HG03103 (cell line): Measurements from ENCODE around the gene CD9.
"Not testable (repeated sequence)": the region's sequence is repeated elsewhere in the genome, so short reads cannot be mapped to it uniquely, and the experiment has no call there.

Source experiments
- ATAC-seq: cut with Tn5 transposase; IDR thresholded peaks from one replicate; pipeline ENCODE4 v1.9.1; 2021; ENCODE audit warnings: low read depth; ENCODE audit not compliant: unreplicated experiment

CD9 gene

GRCh38 chr12:6198556-6198955 lies 1.6 kb upstream of the CD9 start:
- no peak for ATAC-seq

GRCh38 chr12:6198985-6199530 lies 1.1 kb upstream of the CD9 start:
- no peak for ATAC-seq

- no peak for ATAC-seq
Measured at GRCh38 chr12:6199531-6200255, 507 bp upstream of the CD9 start.

- no peak for ATAC-seq
Measured at GRCh38 chr12:6201213-6201608, 1.0 kb downstream of the CD9 start.

- no peak for ATAC-seq
Measured at GRCh38 chr12:6201826-6202225, 1.6 kb downstream of the CD9 start.

- no peak for ATAC-seq
Measured at GRCh38 chr12:6202304-6202703, 2.1 kb downstream of the CD9 start.

GRCh38 chr12:6202846-6203245 lies 2.6 kb downstream of the CD9 start:
- ATAC-seq: no peak

GRCh38 chr12:6203601-6204000 lies 3.4 kb downstream of the CD9 start:
- no peak for ATAC-seq

GRCh38 chr12:6204533-6205143 lies 4.4 kb downstream of the CD9 start:
- no peak for ATAC-seq

- no peak for ATAC-seq
Measured at GRCh38 chr12:6205144-6205539, 4.9 kb downstream of the CD9 start.

GRCh38 chr12:6205761-6206160 lies 5.6 kb downstream of the CD9 start:
- ATAC-seq: no peak

GRCh38 chr12:6206327-6206726 lies 6.1 kb downstream of the CD9 start:
- ATAC-seq: no peak

- ATAC-seq: no peak
Measured at GRCh38 chr12:6207259-6207925, 7.2 kb downstream of the CD9 start.

- ATAC-seq: no peak
Measured at GRCh38 chr12:6208130-6208529, 7.9 kb downstream of the CD9 start.

- ATAC-seq: not testable (repeated sequence)
Measured at GRCh38 chr12:6209428-6209827, 9.2 kb downstream of the CD9 start.

- no peak for ATAC-seq
Measured at GRCh38 chr12:6211421-6211869, 11.2 kb downstream of the CD9 start.

GRCh38 chr12:6212086-6212485 lies 11.9 kb downstream of the CD9 start:
- no peak for ATAC-seq

- no peak for ATAC-seq
Measured at GRCh38 chr12:6213969-6214368, 13.8 kb downstream of the CD9 start.

- no peak for ATAC-seq
Measured at GRCh38 chr12:6214633-6215032, 14.4 kb downstream of the CD9 start.

- no peak for ATAC-seq
Measured at GRCh38 chr12:6215120-6215807, 15.1 kb downstream of the CD9 start.

GRCh38 chr12:6215932-6216494 lies 15.8 kb downstream of the CD9 start:
- ATAC-seq: no peak
